Measurements from ENCODE around the gene CNNM1. TPM values are rescaled to one million over a fixed set of nuclear protein-coding genes. Genes with fewer than 3 reads are reported as not detected.

Gene CNNM1
- total RNA-seq, 1 experiment from 2014 or later = not detected

DNA sequence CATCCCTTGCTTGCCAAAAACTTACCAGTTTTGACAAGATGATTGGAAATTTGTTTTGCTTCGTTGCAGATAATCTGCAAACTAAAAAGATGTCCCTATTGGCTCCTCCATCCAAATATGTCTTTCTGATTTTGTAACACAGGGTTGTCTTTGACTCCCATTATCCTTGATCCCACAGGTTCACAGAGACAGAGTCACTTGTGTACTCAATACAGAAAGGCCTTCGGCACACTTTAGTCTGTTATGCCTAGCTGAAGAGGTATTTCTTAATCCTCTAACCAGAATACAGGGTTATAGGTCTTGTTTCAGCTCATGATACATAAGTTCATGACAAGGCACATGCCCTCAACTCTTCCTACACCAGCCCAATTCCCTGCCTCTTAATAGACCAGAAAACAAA, 10.7 kb upstream of the CNNM1 start:
- H3K9me3 ChIP-seq (ENCODE audit: control insufficient read depth in 1 of 2, insufficient read depth in 1 of 2, low read depth in 1 of 2, low read length in 2 of 2) = no peaks in the 10 kb centered on the region
- RAD21 ChIA-PET (ENCODE audit: low non-redundant PET in 1 of 2, low total read pairs in 2 of 2, uncharacterized antibody in 2 of 2, unreplicated experiment in 2 of 2) = no interaction called here
- no peaks in the 10 kb centered on the region for H3K9me2 ChIP-seq (ENCODE audit: insufficient read depth)
- DNase-seq (ENCODE audit: low read depth, low spot score) (no peak), ATAC-seq (no peak)
- H2AFZ ChIP-seq (ENCODE audit: low read depth, low read length, poor library complexity, severe bottlenecking) = no peak overlapping the region
- no peak overlapping the region for H3K27ac ChIP-seq (ENCODE audit: low read depth, low read length)
- no peak overlapping the region for H3K9ac ChIP-seq (ENCODE audit: low read length)
- no peak overlapping the region for H3K4me3 ChIP-seq (replicated peaks in 1 of 2; ENCODE audit: low read depth in 1 of 2, low read length in 2 of 2)
- no peaks in the 10 kb centered on the region for H3K36me3 ChIP-seq (ENCODE audit: control insufficient read depth in 1 of 2, insufficient read depth in 2 of 2, low read length in 2 of 2)
- TF ChIP-seq SIN3A (IDR thresholded peaks at IDR 0.05; ENCODE audit: low read depth) = no peak
- TF ChIP-seq SRF (IDR thresholded peaks at IDR 0.05; ENCODE audit: low read depth) = no peak
- no peak for TF ChIP-seq EZH2 (IDR thresholded peaks at IDR 0.05)
- TF ChIP-seq YY1 (IDR thresholded peaks at IDR 0.05; ENCODE audit: extremely low read depth, insufficient replicate concordance, low read depth, low read length) = no peak
- TF ChIP-seq ZNF274 (IDR thresholded peaks at IDR 0.05; ENCODE audit: low read depth, low read length) = no peak
- TF ChIP-seq RAD21 (IDR thresholded peaks at IDR 0.05; ENCODE audit: low read depth) = no peak
- TF ChIP-seq TCF7L2 (IDR thresholded peaks at IDR 0.05; ENCODE audit: borderline replicate concordance, extremely low read depth, insufficient read depth, insufficient read length) = no peak
- TF ChIP-seq, protein P1, sequence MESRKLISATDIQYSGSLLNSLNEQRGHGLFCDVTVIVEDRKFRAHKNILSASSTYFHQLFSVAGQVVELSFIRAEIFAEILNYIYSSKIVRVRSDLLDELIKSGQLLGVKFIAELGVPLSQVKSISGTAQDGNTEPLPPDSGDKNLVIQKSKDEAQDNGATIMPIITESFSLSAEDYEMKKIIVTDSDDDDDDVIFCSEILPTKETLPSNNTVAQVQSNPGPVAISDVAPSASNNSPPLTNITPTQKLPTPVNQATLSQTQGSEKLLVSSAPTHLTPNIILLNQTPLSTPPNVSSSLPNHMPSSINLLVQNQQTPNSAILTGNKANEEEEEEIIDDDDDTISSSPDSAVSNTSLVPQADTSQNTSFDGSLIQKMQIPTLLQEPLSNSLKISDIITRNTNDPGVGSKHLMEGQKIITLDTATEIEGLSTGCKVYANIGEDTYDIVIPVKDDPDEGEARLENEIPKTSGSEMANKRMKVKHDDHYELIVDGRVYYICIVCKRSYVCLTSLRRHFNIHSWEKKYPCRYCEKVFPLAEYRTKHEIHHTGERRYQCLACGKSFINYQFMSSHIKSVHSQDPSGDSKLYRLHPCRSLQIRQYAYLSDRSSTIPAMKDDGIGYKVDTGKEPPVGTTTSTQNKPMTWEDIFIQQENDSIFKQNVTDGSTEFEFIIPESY (IDR thresholded peaks at IDR 0.05; ENCODE audit: extremely low read depth, insufficient replicate concordance, low read length) = no peak
- no peak for TF ChIP-seq EGR1 (IDR thresholded peaks at IDR 0.05; ENCODE audit: low read depth)
- no peak for TF ChIP-seq FOSL1 (IDR thresholded peaks at IDR 0.05; ENCODE audit: low read depth)
- TF ChIP-seq EZH2phosphoT487 (IDR thresholded peaks at IDR 0.05; ENCODE audit: borderline replicate concordance) = no peak
- TF ChIP-seq, protein P2, sequence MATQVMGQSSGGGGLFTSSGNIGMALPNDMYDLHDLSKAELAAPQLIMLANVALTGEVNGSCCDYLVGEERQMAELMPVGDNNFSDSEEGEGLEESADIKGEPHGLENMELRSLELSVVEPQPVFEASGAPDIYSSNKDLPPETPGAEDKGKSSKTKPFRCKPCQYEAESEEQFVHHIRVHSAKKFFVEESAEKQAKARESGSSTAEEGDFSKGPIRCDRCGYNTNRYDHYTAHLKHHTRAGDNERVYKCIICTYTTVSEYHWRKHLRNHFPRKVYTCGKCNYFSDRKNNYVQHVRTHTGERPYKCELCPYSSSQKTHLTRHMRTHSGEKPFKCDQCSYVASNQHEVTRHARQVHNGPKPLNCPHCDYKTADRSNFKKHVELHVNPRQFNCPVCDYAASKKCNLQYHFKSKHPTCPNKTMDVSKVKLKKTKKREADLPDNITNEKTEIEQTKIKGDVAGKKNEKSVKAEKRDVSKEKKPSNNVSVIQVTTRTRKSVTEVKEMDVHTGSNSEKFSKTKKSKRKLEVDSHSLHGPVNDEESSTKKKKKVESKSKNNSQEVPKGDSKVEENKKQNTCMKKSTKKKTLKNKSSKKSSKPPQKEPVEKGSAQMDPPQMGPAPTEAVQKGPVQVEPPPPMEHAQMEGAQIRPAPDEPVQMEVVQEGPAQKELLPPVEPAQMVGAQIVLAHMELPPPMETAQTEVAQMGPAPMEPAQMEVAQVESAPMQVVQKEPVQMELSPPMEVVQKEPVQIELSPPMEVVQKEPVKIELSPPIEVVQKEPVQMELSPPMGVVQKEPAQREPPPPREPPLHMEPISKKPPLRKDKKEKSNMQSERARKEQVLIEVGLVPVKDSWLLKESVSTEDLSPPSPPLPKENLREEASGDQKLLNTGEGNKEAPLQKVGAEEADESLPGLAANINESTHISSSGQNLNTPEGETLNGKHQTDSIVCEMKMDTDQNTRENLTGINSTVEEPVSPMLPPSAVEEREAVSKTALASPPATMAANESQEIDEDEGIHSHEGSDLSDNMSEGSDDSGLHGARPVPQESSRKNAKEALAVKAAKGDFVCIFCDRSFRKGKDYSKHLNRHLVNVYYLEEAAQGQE (IDR thresholded peaks at IDR 0.05; ENCODE audit: low read depth) = no peak
- TF ChIP-seq, protein P3, sequence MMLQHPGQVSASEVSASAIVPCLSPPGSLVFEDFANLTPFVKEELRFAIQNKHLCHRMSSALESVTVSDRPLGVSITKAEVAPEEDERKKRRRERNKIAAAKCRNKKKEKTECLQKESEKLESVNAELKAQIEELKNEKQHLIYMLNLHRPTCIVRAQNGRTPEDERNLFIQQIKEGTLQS (IDR thresholded peaks at IDR 0.05) = no peak
- intact Hi-C loops (cut with micrococcal nuclease) = no loop called here
- BruUV-seq (replicated peaks) = no TSS peak
- no peaks in the 10 kb centered on the region for H3K4me1 ChIP-seq (ENCODE audit: control insufficient read depth in 1 of 2, insufficient read depth in 2 of 2, low read length in 2 of 2)
- CTCF ChIA-PET = no interaction called here
- H3K79me2 ChIP-seq (ENCODE audit: insufficient read depth, low read length) = no peaks in the 10 kb centered on the region
- POLR2A ChIA-PET = no interaction called here
- H4K20me1 ChIP-seq (ENCODE audit: insufficient read depth) = no peaks in the 10 kb centered on the region
- no peak overlapping the region for H3K4me2 ChIP-seq (ENCODE audit: low read length)
- H3K27me3 ChIP-seq (ENCODE audit: insufficient read depth, low read length) = peaks cover 24% of the 10 kb centered on the region
